ENCODE results near the gene ORC5. TPM values are rescaled to one million over a fixed set of nuclear protein-coding genes. Genes with fewer than 3 reads are reported as not detected.

The ORC5 gene
- total RNA-seq, 1 donor from 2014 or later: 23.0 TPM

DNA sequence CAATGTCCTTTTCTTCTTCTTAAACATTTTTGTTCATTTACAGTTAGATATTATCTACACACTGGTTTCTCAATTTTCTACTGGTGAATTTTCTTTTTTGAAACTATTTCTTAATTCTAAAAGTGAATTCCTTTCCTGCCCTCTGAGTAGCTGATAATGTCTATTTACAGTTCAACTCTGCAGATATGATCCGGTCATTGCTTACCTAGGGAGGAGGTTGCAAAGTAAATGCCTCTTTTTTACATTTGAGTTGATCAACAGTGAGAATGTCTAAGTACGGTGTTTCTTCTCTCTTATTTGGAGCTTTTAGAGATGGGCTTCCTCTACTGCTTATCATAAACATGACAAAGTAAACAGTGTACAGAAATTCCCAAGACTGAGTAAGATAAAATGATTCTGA, 20.6 kb upstream of the ORC5 start:
- Histone ChIP-seq H2AFZ (ENCODE audit: low read depth, low read length) (no peak overlapping the region), H4K20me1 (ENCODE audit: insufficient read depth, low read length) (no peaks in the 10 kb centered on the region), H3K4me2 (ENCODE audit: low read length) (no peak overlapping the region), H3K4me3 (ENCODE audit: insufficient read depth, low read depth, low read length) (no peak overlapping the region), H3K27ac (ENCODE audit: low read depth, low read length) (no peak overlapping the region), H3K9ac (ENCODE audit: low read length) (no peak overlapping the region), H3K9me3 (ENCODE audit: insufficient read depth, low read depth, low read length) (no peaks in the 10 kb centered on the region), H3K79me2 (ENCODE audit: insufficient read depth, low read length) (no peaks in the 10 kb centered on the region), H3K27me3 (ENCODE audit: insufficient read depth, low read length) (peaks cover 9% of the 10 kb centered on the region), H3K4me1 (ENCODE audit: insufficient read depth, low read length) (no peaks in the 10 kb centered on the region), H3K36me3 (ENCODE audit: insufficient read depth, low read length) (no peaks in the 10 kb centered on the region)
- no peak for FAIRE-seq
- no peaks in the 10 kb centered on the region for H3K9me3 Mint-ChIP-seq (ENCODE audit: unreplicated experiment)
- no peak for DNase-seq (ENCODE audit: low read depth)
- H3K4me1 Mint-ChIP-seq (ENCODE audit: low read depth, unreplicated experiment): peaks cover 14% of the 10 kb centered on the region
- no peak overlapping the region for H3K27ac Mint-ChIP-seq (ENCODE audit: unreplicated experiment)
- H3K36me3 Mint-ChIP-seq (ENCODE audit: low read depth, unreplicated experiment): no peaks in the 10 kb centered on the region
- no peak overlapping the region for H3K4me3 Mint-ChIP-seq (ENCODE audit: unreplicated experiment)
- peaks cover 10% of the 10 kb centered on the region for H3K27me3 Mint-ChIP-seq (ENCODE audit: low read depth, unreplicated experiment)
- TF ChIP-seq EZH2 (IDR thresholded peaks at IDR 0.05; ENCODE audit: insufficient read depth, low read length) (no peak), CTCF (IDR thresholded peaks at IDR 0.05; ENCODE audit: insufficient read depth, low read depth, low read length) (no peak)

GRCh38 chr7:104225451-104225850, 17.6 kb upstream of the ORC5 start:
- no peak overlapping the region for H3K27ac ChIP-seq (ENCODE audit: low read depth, low read length)
- H3K4me3 ChIP-seq (ENCODE audit: insufficient read depth, low read depth, low read length): no peak overlapping the region
- Mint-ChIP-seq H3K4me1 (ENCODE audit: low read depth, unreplicated experiment) (peaks cover 8% of the 10 kb centered on the region), H3K27me3 (ENCODE audit: low read depth, unreplicated experiment) (no peaks in the 10 kb centered on the region), H3K27ac (ENCODE audit: unreplicated experiment) (no peak overlapping the region), H3K9me3 (ENCODE audit: unreplicated experiment) (no peaks in the 10 kb centered on the region), H3K4me3 (ENCODE audit: unreplicated experiment) (no peak overlapping the region), H3K36me3 (ENCODE audit: low read depth, unreplicated experiment) (no peaks in the 10 kb centered on the region)
- DNase-seq (ENCODE audit: low read depth): no peak
- FAIRE-seq: no peak
- no peaks in the 10 kb centered on the region for H3K9me3 ChIP-seq (ENCODE audit: insufficient read depth, low read depth, low read length)
- H3K36me3 ChIP-seq (ENCODE audit: insufficient read depth, low read length): no peaks in the 10 kb centered on the region
- no peaks in the 10 kb centered on the region for H3K27me3 ChIP-seq (ENCODE audit: insufficient read depth, low read length)
- no peak overlapping the region for H3K9ac ChIP-seq (ENCODE audit: low read length)
- H3K79me2 ChIP-seq (ENCODE audit: insufficient read depth, low read length): no peaks in the 10 kb centered on the region
- no peak overlapping the region for H3K4me2 ChIP-seq (ENCODE audit: low read length)
- H4K20me1 ChIP-seq (ENCODE audit: insufficient read depth, low read length): no peaks in the 10 kb centered on the region
- TF ChIP-seq CTCF (IDR thresholded peaks at IDR 0.05; ENCODE audit: insufficient read depth, low read depth, low read length) (no peak), EZH2 (IDR thresholded peaks at IDR 0.05; ENCODE audit: insufficient read depth, low read length) (no peak)
- H2AFZ ChIP-seq (ENCODE audit: low read depth, low read length): no peak overlapping the region
- H3K4me1 ChIP-seq (ENCODE audit: insufficient read depth, low read length): no peaks in the 10 kb centered on the region

DNA sequence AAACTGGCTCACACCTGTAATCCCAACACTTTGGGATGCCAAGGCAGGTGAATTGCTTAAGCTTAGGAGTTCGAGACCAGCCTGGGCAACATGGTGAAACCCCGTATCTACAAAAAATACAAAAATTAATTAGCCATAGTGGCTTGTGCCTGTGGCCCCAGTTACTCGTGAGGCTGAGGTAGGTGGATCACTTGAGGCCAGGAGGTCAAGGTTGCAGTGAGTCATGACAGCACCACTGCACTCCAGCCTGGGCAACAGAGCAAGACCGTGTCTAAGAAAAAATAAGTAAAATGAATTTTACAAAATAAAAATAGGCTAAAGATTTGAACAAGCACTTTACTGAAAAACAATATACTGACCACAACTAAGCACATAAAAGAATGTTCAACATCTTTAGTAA, 9.8 kb upstream of the ORC5 start:
- no peaks in the 10 kb centered on the region for H3K9me3 ChIP-seq (ENCODE audit: insufficient read depth, low read depth, low read length)
- no peaks in the 10 kb centered on the region for H3K4me1 ChIP-seq (ENCODE audit: insufficient read depth, low read length)
- TF ChIP-seq EZH2 (IDR thresholded peaks at IDR 0.05; ENCODE audit: insufficient read depth, low read length): no peak
- TF ChIP-seq CTCF (IDR thresholded peaks at IDR 0.05; ENCODE audit: insufficient read depth, low read depth, low read length): no peak
- no peak overlapping the region for H3K9ac ChIP-seq (ENCODE audit: low read length)
- peaks cover 6% of the 10 kb centered on the region for H3K27me3 Mint-ChIP-seq (ENCODE audit: low read depth, unreplicated experiment)
- no peaks in the 10 kb centered on the region for H4K20me1 ChIP-seq (ENCODE audit: insufficient read depth, low read length)
- no peak overlapping the region for H3K27ac Mint-ChIP-seq (ENCODE audit: unreplicated experiment)
- no peaks in the 10 kb centered on the region for H3K36me3 Mint-ChIP-seq (ENCODE audit: low read depth, unreplicated experiment)
- no peaks in the 10 kb centered on the region for H3K36me3 ChIP-seq (ENCODE audit: insufficient read depth, low read length)
- no peaks in the 10 kb centered on the region for H3K27me3 ChIP-seq (ENCODE audit: insufficient read depth, low read length)
- H3K27ac ChIP-seq (ENCODE audit: low read depth, low read length): no peak overlapping the region
- H3K79me2 ChIP-seq (ENCODE audit: insufficient read depth, low read length): no peaks in the 10 kb centered on the region
- FAIRE-seq: no peak
- no peak for DNase-seq (ENCODE audit: low read depth)
- H3K9me3 Mint-ChIP-seq (ENCODE audit: unreplicated experiment): peaks cover 8% of the 10 kb centered on the region
- H3K4me3 ChIP-seq (ENCODE audit: insufficient read depth, low read depth, low read length): no peak overlapping the region
- no peak overlapping the region for H3K4me2 ChIP-seq (ENCODE audit: low read length)
- no peak overlapping the region for H2AFZ ChIP-seq (ENCODE audit: low read depth, low read length)
- H3K4me1 Mint-ChIP-seq (ENCODE audit: low read depth, unreplicated experiment): no peaks in the 10 kb centered on the region
- H3K4me3 Mint-ChIP-seq (ENCODE audit: unreplicated experiment): no peak overlapping the region
